HG02981 (cell line): ENCODE results near the gene ST3GAL4.
A peak's percentile ranks its signal among the peaks of the same experiment; 100 is the strongest.

Source experiments
- ATAC-seq: cut with Tn5 transposase; IDR thresholded peaks from one replicate; pipeline ENCODE4 v1.9.1; 2021; ENCODE audit warnings: mild to moderate bottlenecking, moderate library complexity; ENCODE audit not compliant: unreplicated experiment

ST3GAL4 gene

GRCh38 chr11:126419801-126420697 is 64.6 kb downstream of the ST3GAL4 start:
- peak; percentile 63 for ATAC-seq

- no peak for ATAC-seq
Measured at GRCh38 chr11:126420698-126421256, 65.3 kb downstream of the ST3GAL4 start.

- no peak for ATAC-seq
Measured at GRCh38 chr11:126421271-126421671, 65.8 kb downstream of the ST3GAL4 start.

GRCh38 chr11:126422446-126422845 is 67.0 kb downstream of the ST3GAL4 start:
- no peak for ATAC-seq

GRCh38 chr11:126423154-126423553 is 67.7 kb downstream of the ST3GAL4 start:
- no peak for ATAC-seq

GRCh38 chr11:126423743-126424142 is 68.3 kb downstream of the ST3GAL4 start:
- ATAC-seq: no peak

- ATAC-seq: no peak
Measured at GRCh38 chr11:126424471-126425039, 69.1 kb downstream of the ST3GAL4 start.

- ATAC-seq: no peak
Measured at GRCh38 chr11:126426106-126426505, 70.6 kb downstream of the ST3GAL4 start.

- ATAC-seq: peak; percentile 67
Measured at GRCh38 chr11:126426820-126427749, 71.6 kb downstream of the ST3GAL4 start.

- no peak for ATAC-seq
Measured at GRCh38 chr11:126430581-126431335, 75.3 kb downstream of the ST3GAL4 start.

GRCh38 chr11:126431401-126432064 is 76.0 kb downstream of the ST3GAL4 start:
- ATAC-seq: no peak

- no peak for ATAC-seq
Measured at GRCh38 chr11:126432065-126432461, 76.6 kb downstream of the ST3GAL4 start.

- no peak for ATAC-seq
Measured at GRCh38 chr11:126432525-126432924, 77.0 kb downstream of the ST3GAL4 start.

GRCh38 chr11:126433244-126433846 is 77.9 kb downstream of the ST3GAL4 start:
- ATAC-seq: no peak

GRCh38 chr11:126433989-126434949 is 78.8 kb downstream of the ST3GAL4 start:
- no peak for ATAC-seq

- ATAC-seq: no peak
Measured at GRCh38 chr11:126434950-126435335, 79.5 kb downstream of the ST3GAL4 start.

GRCh38 chr11:126436209-126436755 is 80.8 kb downstream of the ST3GAL4 start:
- ATAC-seq: no peak

- ATAC-seq: no peak
Measured at GRCh38 chr11:126437731-126438130, 82.2 kb downstream of the ST3GAL4 start.
